HepG2 (cell line): ENCODE data around the gene PTPRD. TPM values are rescaled to one million over a fixed set of nuclear protein-coding genes. Genes with fewer than 3 reads are reported as not detected.

Source experiments
- ATAC-seq: fragments of 200-7000 bp; cut with Tn5 transposase; 3 replicates; pipeline ENCODE4 v1.9.1; 2020; ENCODE audit warnings: mild to moderate bottlenecking, moderate library complexity
- BruUV-seq: library from RNA; stranded (reverse); fragments of 400-500 nt; replicated peaks from 2 replicates; lab custom pipeline; 2021; lab: Mats Ljungman, UMichigan
- CTCF ChIA-PET: fragments of 300-600 bp; formaldehyde crosslinking; extraction: SDS; loops from one replicate; lab custom pipeline; 2021; ENCODE audit warnings: low total read pairs, inconsistent platforms, low intra/inter-chr PET ratio; lab: Yijun Ruan, JAX
- POLR2A ChIA-PET: fragments of 350-600 bp; sonication (Branson Sonifier 250); formaldehyde crosslinking; loops from one replicate; lab custom pipeline; 2020; ENCODE audit warnings: antibody characterized with exemption, inconsistent platforms; lab: Yijun Ruan, JAX
- DNase-seq: peaks from one replicate; pipeline ENCODE4 v3.0.0-alpha.2; 2015; ENCODE audit warnings: low spot score
- FAIRE-seq: peaks from 3 replicates; lab custom pipeline; 2011; peaks lifted over from hg19 to GRCh38; lab: Jason Lieb, UNC
- H2AFZ ChIP-seq: one replicate; pipeline ENCODE4 v1.6.1; 2011; ENCODE audit warnings: low read length, inconsistent platforms
- H3K27ac ChIP-seq: fragments of 300-600 bp; 3 replicates; pipeline ENCODE4 v1.8.0; 2011; ENCODE audit warnings: mixed run types, mild to moderate bottlenecking, mixed read lengths, low read length, inconsistent platforms; ENCODE audit not compliant: insufficient read depth; ENCODE audit errors: extremely low read length
- H3K27me3 ChIP-seq, 2 experiments: fragments of 200-600 bp in 1 of 2; 2 replicates in 1 of 2; 3 replicates in 1 of 2; pipeline versions ENCODE4 v1.6.0 to v1.8.0; 2011; ENCODE audit warnings: low read length in 2 of 2, mild to moderate bottlenecking in 2 of 2, moderate library complexity in 2 of 2, inconsistent platforms in 1 of 2; ENCODE audit not compliant: insufficient read depth in 2 of 2, control insufficient read depth in 1 of 2
- H3K36me3 ChIP-seq, 2 experiments: fragments of 200-600 bp in 1 of 2; replicated peaks in 1 of 2; 2 replicates in 1 of 2; 3 replicates in 1 of 2; pipeline versions ENCODE4 v1.5.1 to v1.8.0; 2011; ENCODE audit warnings: low read length in 2 of 2, inconsistent platforms in 1 of 2; ENCODE audit not compliant: insufficient read depth in 2 of 2, control insufficient read depth in 1 of 2
- H3K4me1 ChIP-seq: 2 replicates; pipeline ENCODE4 v1.5.1; 2012; ENCODE audit warnings: low read length, inconsistent platforms; ENCODE audit not compliant: insufficient read depth
- H3K4me2 ChIP-seq: 2 replicates; pipeline ENCODE4 v1.6.0; 2011; ENCODE audit warnings: low read depth, low read length, inconsistent platforms
- H3K4me3 ChIP-seq, 3 experiments: fragments of 200-600 bp in 1 of 3; sonication (generic), shearing (Covaris generic) in 1 of 3; replicated peaks in 1 of 3; 2 replicates each; pipeline ENCODE4 v1.5.1; 2011 to 2016; ENCODE audit warnings: low read length in 3 of 3, inconsistent platforms in 2 of 3, low read depth in 2 of 3, mild to moderate bottlenecking in 2 of 3, control low read depth in 1 of 3, mixed read lengths in 1 of 3; ENCODE audit not compliant: insufficient read depth in 1 of 3
- H3K79me2 ChIP-seq: one replicate; pipeline ENCODE4 v1.6.1; 2011; ENCODE audit warnings: low read length, inconsistent platforms; ENCODE audit not compliant: insufficient read depth
- H3K9ac ChIP-seq: 2 replicates; pipeline ENCODE4 v1.6.0; 2011; ENCODE audit warnings: mild to moderate bottlenecking, low read depth, low read length, inconsistent platforms; ENCODE audit not compliant: insufficient read depth
- H3K9me3 ChIP-seq: 2 replicates; pipeline ENCODE4 v1.5.1; 2012; ENCODE audit warnings: mild to moderate bottlenecking, low read length
- H4K20me1 ChIP-seq: 2 replicates; pipeline ENCODE4 v1.6.0; 2011; ENCODE audit warnings: inconsistent platforms, mild to moderate bottlenecking, low read length, moderate library complexity; ENCODE audit not compliant: insufficient read depth
- HHEX ChIP-seq: IDR thresholded peaks from 2 replicates; pipeline ENCODE4 v1.6.1; 2016; ENCODE audit warnings: control low read depth
- MTERF4 ChIP-seq: sonication (generic); formaldehyde crosslinking; IDR thresholded peaks from 2 replicates; pipeline ENCODE4 v1.8.0; 2023; ENCODE audit warnings: mild to moderate bottlenecking, missing genetic modification reagents
- REPIN1 ChIP-seq: sonication (generic); formaldehyde crosslinking; IDR thresholded peaks from 2 replicates; pipeline ENCODE4 v1.8.0; 2022; ENCODE audit warnings: missing genetic modification reagents, low read depth, mild to moderate bottlenecking, borderline replicate concordance
- RORA ChIP-seq: sonication (generic); formaldehyde crosslinking; IDR thresholded peaks from 2 replicates; pipeline ENCODE4 v1.5.0; 2020; ENCODE audit warnings: mild to moderate bottlenecking, missing genetic modification reagents, moderate library complexity
- ZFP91 ChIP-seq: sonication (generic); formaldehyde crosslinking; IDR thresholded peaks from 2 replicates; pipeline ENCODE4 v1.9.0; 2022; ENCODE audit warnings: missing genetic modification reagents, mild to moderate bottlenecking, borderline replicate concordance
- ZMAT5 ChIP-seq: sonication (generic); formaldehyde crosslinking; IDR thresholded peaks from 2 replicates; pipeline ENCODE4 v1.5.0; 2020; ENCODE audit warnings: mild to moderate bottlenecking, low read depth, missing genetic modification reagents, borderline replicate concordance
- ZNF569 ChIP-seq: sonication (generic); formaldehyde crosslinking; IDR thresholded peaks from 2 replicates; pipeline ENCODE4 v1.5.0; 2020; ENCODE audit warnings: mild to moderate bottlenecking, missing genetic modification reagents, moderate library complexity, borderline replicate concordance
- ZNF7 ChIP-seq: IDR thresholded peaks from 2 replicates; pipeline ENCODE4 v1.6.1; 2016; ENCODE audit warnings: missing biosample characterization, missing genetic modification reagents
- WGBS: methylation state at CpG from one replicate; pipeline ENCODE4 v1.1.6; 2017; ENCODE audit warnings: low lambda C conversion rate; 5-methylcytosine and 5-hydroxymethylcytosine counted together
- in situ Hi-C: cut with HindIII; loops from 2 replicates; pipeline ENCODE4 v1.10.0; 2017; ENCODE audit warnings: low pct_unique_long_range_greater_than_20kb; ENCODE audit not compliant: extremely low pct_ligation_motif_present
- intact Hi-C: fragments of 100-400 bp; cut with micrococcal nuclease; formaldehyde crosslinking; loops from one replicate; pipeline ENCODE4 v1.10.0; 2022; ENCODE audit not compliant: unreplicated experiment
- polyA plus RNA-seq, 8 experiments: library from polyadenylated mRNA; depleted of rRNA in 3 of 8; stranded (reverse) in 7 of 8; unstranded in 1 of 8; fragments of >200 nt; fragmentation: Illumina TruSeq in 4 of 8; extraction: Trizol in 4 of 8; gene quantifications; 2 replicates each; pipeline versions ENCODE4 v1.2.1 to v1.2.3, GENCODE V29; 2011 to 2016; ENCODE audit warnings: low read depth in 4 of 8, missing spikeins in 1 of 8, mixed read lengths in 1 of 8; ENCODE audit not compliant: insufficient read depth in 1 of 8
- total RNA-seq, 5 experiments: library from RNA; depleted of rRNA; stranded (reverse); fragments of >200 nt; fragmentation: Illumina TruSeq; extraction: Trizol; gene quantifications; 2 replicates each; pipeline ENCODE4 v1.2.3, GENCODE V29; 2016; ENCODE audit warnings: low read depth in 1 of 5

The PTPRD gene
- total and polyA plus RNA-seq, 2 of the 13 experiments (the other 11 are each of a cell fraction or from before 2014, with no cell fraction given): 0.05 TPM; not detected in 1

- BruUV-seq: no TSS peak
- intact Hi-C loops: no loop called here
- in situ Hi-C loops: no loop called here
- no peaks in the 10 kb centered on the region for H3K9me3 ChIP-seq
- no peaks in the 10 kb centered on the region for H4K20me1 ChIP-seq
- no peaks in the 10 kb centered on the region for H3K36me3 ChIP-seq
- ChIA-PET POLR2A (no interaction called here), CTCF (no interaction called here)
- no peak overlapping the region for H3K9ac ChIP-seq
- ATAC-seq (no peak), DNase-seq (no peak), FAIRE-seq (no peak)
- TF ChIP-seq ZFP91 (CRISPR knock-in tag): no peak
- no peak overlapping the region for H2AFZ ChIP-seq
- no peak overlapping the region for H3K4me2 ChIP-seq
- H3K79me2 ChIP-seq: no peaks in the 10 kb centered on the region
- H3K4me3 ChIP-seq: no peak overlapping the region
- H3K27ac ChIP-seq: no peak overlapping the region
- no peaks in the 10 kb centered on the region for H3K4me1 ChIP-seq
- no peaks in the 10 kb centered on the region for H3K27me3 ChIP-seq
- 1% methylated on average over 3 of the region's 3 CpGs for WGBS
Observed at GRCh38 chr9:9905736-9906135, 707.1 kb downstream of the PTPRD start.

- Histone ChIP-seq H4K20me1 (no peaks in the 10 kb centered on the region), H3K4me3 (no peak overlapping the region), H3K79me2 (no peaks in the 10 kb centered on the region), H3K27me3 (no peaks in the 10 kb centered on the region), H3K27ac (no peak overlapping the region), H3K9ac (no peak overlapping the region), H3K4me1 (no peaks in the 10 kb centered on the region), H3K36me3 (no peaks in the 10 kb centered on the region), H2AFZ (no peak overlapping the region), H3K4me2 (no peak overlapping the region), H3K9me3 (no peaks in the 10 kb centered on the region)
- TF ChIP-seq RORA (CRISPR knock-in tag): no peak
- TF ChIP-seq HHEX (CRISPR knock-in tag): no peak
- no peak for TF ChIP-seq REPIN1 (CRISPR knock-in tag)
- no peak for TF ChIP-seq ZNF7 (CRISPR knock-in tag)
- TF ChIP-seq ZMAT5: no peak
- TF ChIP-seq ZNF569 (CRISPR knock-in tag): no peak
- no peak for TF ChIP-seq MTERF4 (CRISPR knock-in tag)
- intact Hi-C loops: no loop called here
- in situ Hi-C loops: no loop called here
- no peak for ATAC-seq
- no TSS peak for BruUV-seq
- FAIRE-seq: no peak
- ChIA-PET POLR2A (no interaction called here), CTCF (no interaction called here)
- no peak for DNase-seq
- 0% methylated on average over 3 of the region's 3 CpGs for WGBS
Observed at GRCh38 chr9:9904041-9904440, 708.8 kb downstream of the PTPRD start.
